IMR-90 (cell line): ENCODE measurements around the gene E2F4. TPM values are rescaled to one million over a fixed set of nuclear protein-coding genes. Genes with fewer than 3 reads are reported as not detected.

Experiments
- ATAC-seq: fragments of 200-7000 bp; cut with Tn5 transposase; 2 replicates; pipeline ENCODE4 v1.9.1; 2020; ENCODE audit warnings: low read depth, mild to moderate bottlenecking, moderate library complexity
- BruUV-seq: library from RNA; stranded (reverse); fragments of 400-500 nt; replicated peaks from 2 replicates; lab custom pipeline; 2021; lab: Mats Ljungman, UMichigan
- CTCF ChIA-PET: fragments of 300-600 bp; formaldehyde crosslinking; extraction: SDS; loops from one replicate; lab custom pipeline; 2021; ENCODE audit warnings: antibody characterized with exemption; lab: Yijun Ruan, JAX
- POLR2A ChIA-PET: fragments of 300-600 bp; sonication (Branson Sonifier 250); formaldehyde crosslinking; loops from one replicate; lab custom pipeline; 2022; ENCODE audit warnings: antibody characterized with exemption; ENCODE audit not compliant: unreplicated experiment; lab: Charles Lee
- DNase-seq: peaks from one replicate; pipeline ENCODE4 v3.0.0; 2013
- H2AFZ ChIP-seq: replicated peaks from 2 replicates; pipeline ENCODE3; 2013; ENCODE audit warnings: low read length, mild to moderate bottlenecking; ENCODE audit not compliant: poor library complexity
- H2AK5ac ChIP-seq: 2 replicates; pipeline ENCODE4 v1.6.1; 2013; ENCODE audit warnings: low read depth, low read length, inconsistent platforms
- H2AK9ac ChIP-seq: replicated peaks from 2 replicates; pipeline ENCODE3; 2013; ENCODE audit warnings: mild to moderate bottlenecking, low read depth, low read length, moderate library complexity; ENCODE audit not compliant: poor library complexity
- H2BK120ac ChIP-seq: 2 replicates; pipeline ENCODE4 v1.6.1; 2013; ENCODE audit warnings: low read depth, low read length, inconsistent platforms
- H2BK15ac ChIP-seq: 3 replicates; pipeline ENCODE4 v1.6.1; 2013; ENCODE audit warnings: low read depth, low read length, inconsistent platforms
- H2BK20ac ChIP-seq: 2 replicates; pipeline ENCODE4 v1.6.1; 2013; ENCODE audit warnings: low read depth, mild to moderate bottlenecking, inconsistent platforms, low read length, moderate library complexity
- H2BK5ac ChIP-seq: 2 replicates; pipeline ENCODE4 v1.6.1; 2013; ENCODE audit warnings: mild to moderate bottlenecking, low read depth, low read length, inconsistent platforms; ENCODE audit not compliant: poor library complexity, severe bottlenecking
- H3K14ac ChIP-seq: replicated peaks from 2 replicates; pipeline ENCODE4 v1.6.1; 2013; ENCODE audit warnings: low read depth, low read length, inconsistent platforms
- H3K18ac ChIP-seq: 2 replicates; pipeline ENCODE4 v1.6.1; 2013; ENCODE audit warnings: low read depth, low read length, control low read depth
- H3K23ac ChIP-seq: 2 replicates; pipeline ENCODE4 v1.6.1; 2013; ENCODE audit warnings: low read depth, low read length, inconsistent platforms
- H3K27ac ChIP-seq: 2 replicates; pipeline ENCODE4 v1.5.1; 2013; ENCODE audit warnings: mild to moderate bottlenecking, control low read depth, low read length; ENCODE audit not compliant: insufficient read depth
- H3K27me3 ChIP-seq: 2 replicates; pipeline ENCODE4 v1.6.1; 2013; ENCODE audit warnings: low read length; ENCODE audit not compliant: control insufficient read depth, insufficient read depth
- H3K36me3 ChIP-seq: 2 replicates; pipeline ENCODE4 v1.6.1; 2013; ENCODE audit warnings: low read length, mixed read lengths; ENCODE audit not compliant: control insufficient read depth, insufficient read depth
- H3K4ac ChIP-seq: 2 replicates; pipeline ENCODE4 v1.6.1; 2013; ENCODE audit warnings: low read depth, low read length, inconsistent platforms
- H3K4me1 ChIP-seq: 2 replicates; pipeline ENCODE4 v1.6.1; 2013; ENCODE audit warnings: low read length, mixed read lengths; ENCODE audit not compliant: control insufficient read depth, insufficient read depth
- H3K4me2 ChIP-seq: 2 replicates; pipeline ENCODE4 v1.6.1; 2013; ENCODE audit warnings: low read depth, mild to moderate bottlenecking, control low read depth, low read length, moderate library complexity
- H3K4me3 ChIP-seq: 2 replicates; pipeline ENCODE4 v1.5.1; 2013; ENCODE audit warnings: low read depth, mild to moderate bottlenecking, control low read depth, low read length, moderate library complexity; ENCODE audit not compliant: insufficient read depth
- H3K56ac ChIP-seq: 2 replicates; pipeline ENCODE4 v1.6.1; 2013; ENCODE audit warnings: low read length, inconsistent platforms; ENCODE audit not compliant: insufficient read depth; ENCODE audit errors: extremely low read depth
- H3K79me1 ChIP-seq, 2 experiments: 2 replicates each; pipeline ENCODE4 v1.6.1; 2013; ENCODE audit warnings: low read length in 2 of 2, inconsistent platforms in 1 of 2, low read depth in 1 of 2
- H3K9ac ChIP-seq: 2 replicates; pipeline ENCODE4 v1.6.1; 2013; ENCODE audit warnings: low read depth, low read length, control low read depth
- H3K9me1 ChIP-seq: 2 replicates; pipeline ENCODE4 v1.6.1; 2013; ENCODE audit warnings: low read length, inconsistent platforms; ENCODE audit not compliant: insufficient read depth
- H3K9me3 ChIP-seq: 2 replicates; pipeline ENCODE4 v1.6.1; 2013; ENCODE audit warnings: low read length; ENCODE audit not compliant: control insufficient read depth, insufficient read depth
- H4K20me1 ChIP-seq: 2 replicates; pipeline ENCODE4 v1.6.1; 2013; ENCODE audit warnings: low read length, inconsistent platforms; ENCODE audit not compliant: insufficient read depth
- H4K5ac ChIP-seq: 2 replicates; pipeline ENCODE4 v1.6.1; 2013; ENCODE audit warnings: mild to moderate bottlenecking, low read depth, low read length, control low read depth
- H4K8ac ChIP-seq, 2 experiments: 2 replicates each; pipeline ENCODE4 v1.6.1; 2013; ENCODE audit warnings: low read depth in 2 of 2, low read length in 2 of 2, control low read depth in 1 of 2, inconsistent platforms in 1 of 2
- H4K91ac ChIP-seq: 2 replicates; pipeline ENCODE4 v1.6.1; 2013; ENCODE audit warnings: low read depth, low read length, inconsistent platforms; ENCODE audit not compliant: insufficient read depth
- BHLHE40 ChIP-seq: fragments of 150-350 bp; IDR thresholded peaks from 2 replicates; pipeline ENCODE4 v1.6.1; 2016; ENCODE audit warnings: mild to moderate bottlenecking, low read depth, low read length
- CHD1 ChIP-seq: IDR thresholded peaks from 2 replicates; pipeline ENCODE4 v1.6.1; 2012; ENCODE audit warnings: low read depth, low read length, improper control_type of control experiment
- CTCF ChIP-seq: conservative IDR thresholded peaks from 2 replicates; pipeline ENCODE4 v1.5.1; 2012; ENCODE audit warnings: mild to moderate bottlenecking, low read depth, low read length, improper control_type of control experiment
- FOS ChIP-seq: fragments of 150-350 bp; IDR thresholded peaks from 2 replicates; pipeline ENCODE4 v1.6.1; 2016; ENCODE audit warnings: low read depth, low read length
- MAZ ChIP-seq: IDR thresholded peaks from 2 replicates; pipeline ENCODE4 v1.6.1; 2012; ENCODE audit warnings: low read depth, mild to moderate bottlenecking, low read length, improper control_type of control experiment, moderate library complexity, borderline replicate concordance
- MXI1 ChIP-seq: IDR thresholded peaks from 2 replicates; pipeline ENCODE4 v1.6.1; 2012; ENCODE audit warnings: low read depth, mild to moderate bottlenecking, low read length, moderate library complexity, borderline replicate concordance
- NFE2L2 ChIP-seq: fragments of 150-350 bp; IDR thresholded peaks from 2 replicates; pipeline ENCODE4 v1.6.1; 2016; ENCODE audit warnings: low read depth, mild to moderate bottlenecking, low read length
- RFX5 ChIP-seq: IDR thresholded peaks from 2 replicates; pipeline ENCODE4 v1.8.0; 2012; ENCODE audit warnings: low read depth, mild to moderate bottlenecking, low read length, moderate library complexity
- SMC3 ChIP-seq: fragments of 150-350 bp; IDR thresholded peaks from 2 replicates; pipeline ENCODE4 v1.6.1; 2016; ENCODE audit warnings: low read depth, mild to moderate bottlenecking, antibody characterized with exemption, low read length, moderate library complexity
- WGBS, 2 experiments: methylation state at CpG; one replicate each; pipeline versions ENCODE4 v1.1.5 to v1.1.7; 2013; ENCODE audit warnings: missing lambda C conversion rate in 2 of 2; ENCODE audit not compliant: insufficient read length in 1 of 2; ENCODE audit errors: extremely low coverage in 2 of 2; 5-methylcytosine and 5-hydroxymethylcytosine counted together
- dilution Hi-C: fragments of 300-500 bp; cut with HindIII; formaldehyde crosslinking; loops from one replicate; pipeline ENCODE4 v1.14.3; 2018; ENCODE audit warnings: low sequenced_read_pairs; ENCODE audit not compliant: unreplicated experiment
- in situ Hi-C: fragments of 300-500 bp; cut with MboI; formaldehyde crosslinking; loops from 3 replicates; pipeline ENCODE4 v1.14.3; 2019; ENCODE audit warnings: low sequenced_read_pairs, inconsistent platforms, mixed read lengths
- intact Hi-C: fragments of 100-400 bp; cut with micrococcal nuclease; formaldehyde crosslinking; loops from 2 replicates; pipeline ENCODE4 v1.10.0; 2022
- polyA plus RNA-seq, 3 experiments: library from polyadenylated mRNA; depleted of rRNA; stranded (reverse); fragments of >200 nt; gene quantifications; 2 replicates each; pipeline ENCODE4 v1.2.3, GENCODE V29; 2012; ENCODE audit warnings: low replicate concordance in 1 of 3
- total RNA-seq: library from RNA; depleted of rRNA; stranded (reverse); fragments of >200 nt; gene quantifications from 2 replicates; pipeline ENCODE4 v1.2.3, GENCODE V29; 2012

E2F4 gene
- total and polyA plus RNA-seq, 2 of the 4 experiments (the other 2 are of a cell fraction): 63.4 to 103 TPM

- Histone ChIP-seq H3K9me1 (peaks cover 13% of the 10 kb centered on the region), H3K9ac (no peak overlapping the region), H3K9me3 (no peaks in the 10 kb centered on the region), H3K36me3 (no peaks in the 10 kb centered on the region; the same call in 1 of the 2 replicates), H4K20me1 (peaks cover 14% of the 10 kb centered on the region), H3K14ac (no peak overlapping the region), H3K4ac (no peak overlapping the region), H2BK15ac (no peak overlapping the region), H2BK120ac (no peak overlapping the region), H3K56ac (no peak overlapping the region), H2AFZ (peak overlapping the region; percentile 97), H2BK5ac (peak overlapping the region; percentile 37), H3K79me1 (peaks cover 19 to 31% of the 10 kb centered on the region in 2 experiments), H3K4me1 (peaks cover 11% of the 10 kb centered on the region), H4K8ac (no peak overlapping the region), H2AK9ac (no peak overlapping the region), H3K4me2 (peak overlapping the region; percentile 65), H2BK20ac (no peak overlapping the region), H3K27ac (no peak overlapping the region; the same call in 1 of the 2 replicates), H3K27me3 (no peaks in the 10 kb centered on the region), H3K4me3 (peak overlapping the region; percentile 62), H3K18ac (no peak overlapping the region), H4K5ac (no peak overlapping the region), H4K91ac (no peak overlapping the region), H3K23ac (0 out of 2 replicates have a peak overlapping the region, but pooled peaks have one; percentile 25), H2AK5ac (no peak overlapping the region)
- POLR2A ChIA-PET: no interaction called here
- intact Hi-C loops (loop anchor here (10.0 kb wide), 1 partner anchor 170 kb away; no protein-coding TSS in a partner anchor), dilution Hi-C loops (no loop called here), in situ Hi-C loops (no loop called here)
- TF ChIP-seq RFX5: no peak
- no peak for TF ChIP-seq BHLHE40
- no peak for TF ChIP-seq MXI1
- TF ChIP-seq CTCF: no peak
- TF ChIP-seq FOS: no peak
- TF ChIP-seq MAZ: no peak
- TF ChIP-seq CHD1: no peak
- TF ChIP-seq NFE2L2: no peak
- TF ChIP-seq SMC3: no peak
- no peak for DNase-seq
- BruUV-seq: no TSS peak
- ATAC-seq: no peak
- 12% methylated on average over 42 of the region's 59 CpGs; no CpG with 5 or more reads in 1 of the 2 experiments for WGBS, 2 experiments
- CTCF ChIA-PET: interaction anchor here (0.6 to 1.5 kb wide), 11 partner anchors 8 to 354 kb away, joined by 3 to 8 read pairs (median 4); partner anchors contain the start of genes B3GNT9, FHOD1, NAE1 and NOL3
These were observed 7.4 kb upstream of the E2F4 start for GRCh38 chr16:67184453-67184994.
